ENCODE results near the gene CCNJL. TPM values are rescaled to one million over a fixed set of nuclear protein-coding genes. Genes with fewer than 3 reads are reported as not detected.
A peak's percentile ranks its signal among the peaks of the same experiment; 100 is the strongest.

Gene CCNJL
- total and polyA plus RNA-seq, 2 donors, result 1.7 to 2.7 TPM

- no peaks in the 10 kb centered on the region for H3K36me3 ChIP-seq (ENCODE audit: control insufficient read depth in 2 of 2, insufficient read depth in 2 of 2, low read length in 1 of 2)
- no peak overlapping the region for H3K4me3 ChIP-seq (ENCODE audit: low read length in 2 of 2)
- H3K27ac ChIP-seq (ENCODE audit: low read depth in 1 of 2, low read length in 1 of 2), result no peak overlapping the region
- no peaks in the 10 kb centered on the region for H3K27me3 ChIP-seq (ENCODE audit: control insufficient read depth in 2 of 2, insufficient read depth in 1 of 2, low read length in 1 of 2)
- WGBS, result 95% methylated on average over 3 of the region's 3 CpGs
- peaks cover 0 to 17% of the 10 kb centered on the region in 2 donors for H3K4me1 ChIP-seq (ENCODE audit: control insufficient read depth in 2 of 2, insufficient read depth in 2 of 2, low read length in 2 of 2)
- no peak for DNase-seq (ENCODE audit: low read depth in 6 of 9, low spot score in 9 of 9)
- no peaks in the 10 kb centered on the region for H3K9me3 ChIP-seq (ENCODE audit: control insufficient read depth in 2 of 2, insufficient read depth in 1 of 2, low read length in 1 of 2)
These were observed 21.6 kb downstream of the CCNJL start for GRCh38 chr5:160290751-160291150.

DNA sequence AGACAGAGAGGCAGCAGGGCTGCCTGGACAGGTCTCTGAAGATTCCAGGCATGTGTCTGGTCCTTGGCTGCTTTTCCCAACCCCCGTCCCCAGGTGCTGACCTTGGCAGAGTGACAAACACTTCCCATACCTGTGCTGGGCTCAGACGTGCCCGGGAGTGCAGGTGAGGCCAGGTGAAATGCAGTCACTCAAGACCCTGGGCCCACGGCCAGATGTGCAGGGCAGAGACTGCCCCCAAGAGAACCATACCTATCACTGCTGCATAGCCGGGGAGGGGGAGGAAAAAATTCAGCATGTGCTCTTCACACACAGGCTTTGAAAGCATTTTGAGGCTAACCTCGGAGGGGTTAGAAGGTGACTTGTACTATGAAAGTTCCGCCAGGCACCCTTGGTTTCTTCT lies 22.6 kb downstream of the CCNJL start:
- H3K36me3 ChIP-seq (ENCODE audit: control insufficient read depth in 2 of 2, insufficient read depth in 2 of 2, low read length in 1 of 2), result no peaks in the 10 kb centered on the region
- no peaks in the 10 kb centered on the region for H3K9me3 ChIP-seq (ENCODE audit: control insufficient read depth in 2 of 2, insufficient read depth in 1 of 2, low read length in 1 of 2)
- H3K27me3 ChIP-seq (ENCODE audit: control insufficient read depth in 2 of 2, insufficient read depth in 1 of 2, low read length in 1 of 2), result no peaks in the 10 kb centered on the region
- H3K4me1 ChIP-seq (ENCODE audit: control insufficient read depth in 2 of 2, insufficient read depth in 2 of 2, low read length in 2 of 2), result peaks cover 0 to 17% of the 10 kb centered on the region in 2 donors
- 78% methylated on average over 7 of the region's 7 CpGs for WGBS
- DNase-seq (ENCODE audit: low read depth in 6 of 9, low spot score in 9 of 9), result no peak
- H3K27ac ChIP-seq (ENCODE audit: low read depth in 1 of 2, low read length in 1 of 2), result peak overlapping the region; percentile 70 to 84
- H3K4me3 ChIP-seq (ENCODE audit: low read length in 2 of 2), result no peak overlapping the region

GRCh38 chr5:160289356-160289651 lies 23.1 kb downstream of the CCNJL start:
- no peak for DNase-seq (ENCODE audit: low read depth in 6 of 9, low spot score in 9 of 9)
- H3K4me1 ChIP-seq (ENCODE audit: control insufficient read depth in 2 of 2, insufficient read depth in 2 of 2, low read length in 2 of 2), result peaks cover 0 to 14% of the 10 kb centered on the region in 2 donors

GRCh38 chr5:160287378-160288051 lies 24.8 kb downstream of the CCNJL start:
- H3K9me3 ChIP-seq (ENCODE audit: control insufficient read depth in 2 of 2, insufficient read depth in 1 of 2, low read length in 1 of 2), result no peaks in the 10 kb centered on the region
- no peak for DNase-seq (ENCODE audit: low read depth in 6 of 9, low spot score in 9 of 9)
- no peaks in the 10 kb centered on the region for H3K27me3 ChIP-seq (ENCODE audit: control insufficient read depth in 2 of 2, insufficient read depth in 1 of 2, low read length in 1 of 2)
- peak overlapping the region; percentile 45 to 48 for H3K27ac ChIP-seq (ENCODE audit: low read depth in 1 of 2, low read length in 1 of 2)
- peaks cover 0 to 8% of the 10 kb centered on the region in 2 donors for H3K4me1 ChIP-seq (ENCODE audit: control insufficient read depth in 2 of 2, insufficient read depth in 2 of 2, low read length in 2 of 2)
- H3K36me3 ChIP-seq (ENCODE audit: control insufficient read depth in 2 of 2, insufficient read depth in 2 of 2, low read length in 1 of 2), result no peaks in the 10 kb centered on the region
- WGBS, result 81% methylated on average over 8 of the region's 8 CpGs
- no peak overlapping the region for H3K4me3 ChIP-seq (ENCODE audit: low read length in 2 of 2)

More at GRCh38 chr5:160289356-160289651, 23.1 kb downstream of the CCNJL start:
- Histone ChIP-seq H3K4me3 (ENCODE audit: low read length in 2 of 2) (no peak overlapping the region), H3K27me3 (ENCODE audit: control insufficient read depth in 2 of 2, insufficient read depth in 1 of 2, low read length in 1 of 2) (no peaks in the 10 kb centered on the region), H3K9me3 (ENCODE audit: control insufficient read depth in 2 of 2, insufficient read depth in 1 of 2, low read length in 1 of 2) (no peaks in the 10 kb centered on the region), H3K36me3 (ENCODE audit: control insufficient read depth in 2 of 2, insufficient read depth in 2 of 2, low read length in 1 of 2) (no peaks in the 10 kb centered on the region), H3K27ac (ENCODE audit: low read depth in 1 of 2, low read length in 1 of 2) (peak overlapping the region; percentile 70 to 84)
- 74% methylated on average over 2 of the region's 2 CpGs for WGBS

- Histone ChIP-seq H3K9me3 (ENCODE audit: control insufficient read depth in 2 of 2, insufficient read depth in 1 of 2, low read length in 1 of 2) (no peaks in the 10 kb centered on the region), H3K27me3 (ENCODE audit: control insufficient read depth in 2 of 2, insufficient read depth in 1 of 2, low read length in 1 of 2) (no peaks in the 10 kb centered on the region), H3K4me1 (ENCODE audit: control insufficient read depth in 2 of 2, insufficient read depth in 2 of 2, low read length in 2 of 2) (peaks cover 0 to 8% of the 10 kb centered on the region in 2 donors), H3K4me3 (ENCODE audit: low read length in 2 of 2) (no peak overlapping the region), H3K27ac (ENCODE audit: low read depth in 1 of 2, low read length in 1 of 2) (no peak overlapping the region), H3K36me3 (ENCODE audit: control insufficient read depth in 2 of 2, insufficient read depth in 2 of 2, low read length in 1 of 2) (no peaks in the 10 kb centered on the region)
- WGBS, result 96% methylated on average over 6 of the region's 6 CpGs
- no peak for DNase-seq (ENCODE audit: low read depth in 6 of 9, low spot score in 9 of 9)
These were observed 25.4 kb downstream of the CCNJL start for GRCh38 chr5:160286947-160287346.

DNA sequence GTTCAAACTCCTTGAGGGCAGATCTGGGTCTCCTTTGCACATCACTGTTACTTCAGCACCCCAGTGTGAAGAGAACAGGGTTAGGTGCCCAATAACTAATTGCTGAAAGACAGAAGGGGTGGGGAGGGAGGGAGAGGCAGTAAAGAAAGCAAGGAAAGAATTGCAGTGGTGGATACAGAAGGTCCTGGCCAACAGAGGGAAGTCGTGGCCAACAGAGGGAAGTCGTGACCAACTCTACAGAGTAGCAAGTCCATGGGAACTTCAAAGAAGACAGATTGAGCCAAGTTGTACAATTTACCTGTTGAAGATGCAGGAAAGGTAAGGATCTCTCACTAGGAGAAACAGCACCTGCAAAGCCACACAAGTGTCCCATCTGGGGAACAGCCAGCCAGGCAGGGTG lies 27.0 kb downstream of the CCNJL start:
- Histone ChIP-seq H3K27me3 (ENCODE audit: control insufficient read depth in 2 of 2, insufficient read depth in 1 of 2, low read length in 1 of 2) (no peaks in the 10 kb centered on the region), H3K9me3 (ENCODE audit: control insufficient read depth in 2 of 2, insufficient read depth in 1 of 2, low read length in 1 of 2) (no peaks in the 10 kb centered on the region), H3K4me1 (ENCODE audit: control insufficient read depth in 2 of 2, insufficient read depth in 2 of 2, low read length in 2 of 2) (peaks cover 0 to 8% of the 10 kb centered on the region in 2 donors), H3K4me3 (ENCODE audit: low read length in 2 of 2) (no peak overlapping the region), H3K27ac (ENCODE audit: low read depth in 1 of 2, low read length in 1 of 2) (no peak overlapping the region), H3K36me3 (ENCODE audit: control insufficient read depth in 2 of 2, insufficient read depth in 2 of 2, low read length in 1 of 2) (peaks cover 0 to 4% of the 10 kb centered on the region in 2 donors)
- DNase-seq (ENCODE audit: low read depth in 6 of 9, low spot score in 9 of 9), result no peak
- WGBS, result 58% methylated on average over 2 of the region's 2 CpGs

DNA sequence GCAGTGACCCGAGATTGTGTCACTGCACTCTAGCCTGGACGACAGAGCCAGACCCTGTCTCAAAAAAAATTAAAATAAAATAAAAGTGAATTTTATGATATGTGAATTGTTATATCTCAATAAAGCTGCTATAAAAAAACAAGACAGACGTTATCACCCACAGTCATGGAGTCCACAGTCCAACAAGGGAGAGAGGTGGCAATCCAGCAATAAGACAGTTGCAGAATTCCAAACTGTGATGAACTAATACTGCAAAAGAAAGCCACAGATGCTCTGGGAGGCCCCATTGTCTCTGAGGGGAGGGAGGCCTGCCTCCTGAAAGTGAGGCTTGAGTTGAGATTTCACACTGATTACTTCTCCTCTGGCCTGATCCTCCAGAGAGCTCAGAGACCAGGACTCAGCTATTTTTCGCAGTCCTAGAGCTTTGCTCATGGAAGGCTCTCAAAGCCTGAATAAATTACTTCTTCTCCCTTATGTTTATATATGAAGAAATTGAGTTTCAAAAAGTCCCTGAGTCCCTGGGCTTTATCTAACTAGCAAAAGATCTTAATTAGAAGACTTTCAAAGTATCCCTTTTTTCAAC lies 28.0 kb downstream of the CCNJL start:
- Histone ChIP-seq H3K9me3 (ENCODE audit: control insufficient read depth in 2 of 2, insufficient read depth in 1 of 2, low read length in 1 of 2) (no peaks in the 10 kb centered on the region), H3K27me3 (ENCODE audit: control insufficient read depth in 2 of 2, insufficient read depth in 1 of 2, low read length in 1 of 2) (no peaks in the 10 kb centered on the region), H3K4me3 (ENCODE audit: low read length in 2 of 2) (no peak overlapping the region), H3K27ac (ENCODE audit: low read depth in 1 of 2, low read length in 1 of 2) (no peak overlapping the region), H3K36me3 (ENCODE audit: control insufficient read depth in 2 of 2, insufficient read depth in 2 of 2, low read length in 1 of 2) (peaks cover 0 to 6% of the 10 kb centered on the region in 2 donors), H3K4me1 (ENCODE audit: control insufficient read depth in 2 of 2, insufficient read depth in 2 of 2, low read length in 2 of 2) (peaks cover 0 to 8% of the 10 kb centered on the region in 2 donors)
- no peak for DNase-seq (ENCODE audit: low read depth in 6 of 9, low spot score in 9 of 9)
- WGBS, result 98% methylated on average over 4 of the region's 4 CpGs

GRCh38 chr5:160281275-160281674 lies 31.1 kb downstream of the CCNJL start:
- no peaks in the 10 kb centered on the region for H3K27me3 ChIP-seq (ENCODE audit: control insufficient read depth in 2 of 2, insufficient read depth in 1 of 2, low read length in 1 of 2)
- WGBS, result 99% methylated on average over 2 of the region's 2 CpGs
- H3K4me3 ChIP-seq (ENCODE audit: low read length in 2 of 2), result no peak overlapping the region
- no peaks in the 10 kb centered on the region for H3K9me3 ChIP-seq (ENCODE audit: control insufficient read depth in 2 of 2, insufficient read depth in 1 of 2, low read length in 1 of 2)
- peaks cover 0 to 12% of the 10 kb centered on the region in 2 donors for H3K36me3 ChIP-seq (ENCODE audit: control insufficient read depth in 2 of 2, insufficient read depth in 2 of 2, low read length in 1 of 2)
- no peaks in the 10 kb centered on the region for H3K4me1 ChIP-seq (ENCODE audit: control insufficient read depth in 2 of 2, insufficient read depth in 2 of 2, low read length in 2 of 2)
- no peak for DNase-seq (ENCODE audit: low read depth in 6 of 9, low spot score in 9 of 9)
- no peak overlapping the region for H3K27ac ChIP-seq (ENCODE audit: low read depth in 1 of 2, low read length in 1 of 2)

GRCh38 chr5:160280384-160281095 lies 31.8 kb downstream of the CCNJL start:
- WGBS, result 95% methylated on average over 26 of the region's 26 CpGs
- H3K9me3 ChIP-seq (ENCODE audit: control insufficient read depth in 2 of 2, insufficient read depth in 1 of 2, low read length in 1 of 2), result no peaks in the 10 kb centered on the region
- no peaks in the 10 kb centered on the region for H3K27me3 ChIP-seq (ENCODE audit: control insufficient read depth in 2 of 2, insufficient read depth in 1 of 2, low read length in 1 of 2)
- H3K36me3 ChIP-seq (ENCODE audit: control insufficient read depth in 2 of 2, insufficient read depth in 2 of 2, low read length in 1 of 2), result peaks cover 0 to 12% of the 10 kb centered on the region in 2 donors
- no peak overlapping the region for H3K27ac ChIP-seq (ENCODE audit: low read depth in 1 of 2, low read length in 1 of 2)
- H3K4me3 ChIP-seq (ENCODE audit: low read length in 2 of 2), result no peak overlapping the region
- DNase-seq (ENCODE audit: low read depth in 6 of 9, low spot score in 9 of 9), result no peak
- H3K4me1 ChIP-seq (ENCODE audit: control insufficient read depth in 2 of 2, insufficient read depth in 2 of 2, low read length in 2 of 2), result no peaks in the 10 kb centered on the region
